GM21619 (cell line): Measurements from ENCODE around the gene MTFR1L.

ENCODE experiments used
- ATAC-seq: cut with Tn5 transposase; IDR thresholded peaks from one replicate; pipeline ENCODE4 v1.9.1; 2021; ENCODE audit not compliant: unreplicated experiment

The MTFR1L gene

DNA sequence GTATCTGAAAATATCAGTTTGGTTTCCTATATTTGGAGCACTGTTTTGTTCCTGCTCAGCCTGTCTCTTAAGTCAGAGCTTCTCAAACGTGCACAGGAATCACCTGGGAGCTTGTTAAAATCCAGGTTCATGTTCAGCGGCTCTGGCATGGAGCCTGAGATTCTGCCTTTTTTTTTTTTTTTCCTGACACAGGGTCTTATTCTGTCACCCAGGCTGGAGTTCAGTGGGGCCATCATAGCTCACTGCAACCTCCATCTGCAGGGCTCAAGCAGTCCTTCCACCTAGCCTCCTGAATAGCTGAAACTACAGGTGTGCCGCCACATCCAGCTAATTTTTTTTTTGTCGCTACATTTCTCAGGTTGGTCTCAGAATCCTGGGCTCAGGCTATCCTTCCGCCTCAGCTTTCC lies 32.0 kb upstream of the MTFR1L start:
- ATAC-seq: no peak

DNA sequence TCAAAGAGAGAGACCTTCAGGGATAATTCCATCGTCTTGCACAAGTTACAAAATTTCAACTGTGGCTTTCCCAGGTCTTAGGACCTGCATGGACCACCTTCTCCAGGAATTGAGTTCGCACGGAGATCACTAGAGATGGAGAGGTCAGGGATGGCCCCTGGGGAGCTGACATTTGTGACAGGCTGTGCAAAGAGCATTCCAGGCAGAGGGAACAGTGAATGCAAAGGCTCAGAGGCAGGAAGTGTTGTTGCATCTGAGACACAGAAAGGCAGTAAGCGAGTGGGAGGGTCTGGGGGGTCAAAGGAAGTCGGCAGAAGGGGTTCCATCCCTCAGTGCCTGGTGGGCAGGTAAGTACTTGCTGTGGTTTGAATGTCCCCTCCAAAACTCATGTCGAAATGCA lies 29.3 kb upstream of the MTFR1L start:
- no peak for ATAC-seq

DNA sequence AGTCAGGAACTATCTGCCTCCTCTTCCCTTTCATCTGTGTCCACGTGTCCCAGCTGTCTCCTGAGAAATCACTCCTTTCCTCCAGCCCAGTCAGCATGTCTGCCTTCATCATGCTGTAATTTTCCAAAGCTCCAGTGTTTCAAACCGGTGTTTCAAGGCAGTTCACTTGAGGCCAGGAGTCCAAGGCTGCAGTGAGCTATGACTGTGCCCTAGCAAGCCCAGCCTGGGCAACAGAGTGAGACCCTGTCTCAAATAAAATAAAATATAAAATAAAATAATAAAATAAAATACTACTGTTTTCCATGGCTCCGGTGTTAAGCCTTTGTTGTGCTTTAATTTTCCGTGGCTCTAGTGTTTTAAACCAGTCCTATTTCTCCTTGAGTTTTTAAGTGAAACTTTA lies 27.6 kb upstream of the MTFR1L start:
- ATAC-seq: no peak

DNA sequence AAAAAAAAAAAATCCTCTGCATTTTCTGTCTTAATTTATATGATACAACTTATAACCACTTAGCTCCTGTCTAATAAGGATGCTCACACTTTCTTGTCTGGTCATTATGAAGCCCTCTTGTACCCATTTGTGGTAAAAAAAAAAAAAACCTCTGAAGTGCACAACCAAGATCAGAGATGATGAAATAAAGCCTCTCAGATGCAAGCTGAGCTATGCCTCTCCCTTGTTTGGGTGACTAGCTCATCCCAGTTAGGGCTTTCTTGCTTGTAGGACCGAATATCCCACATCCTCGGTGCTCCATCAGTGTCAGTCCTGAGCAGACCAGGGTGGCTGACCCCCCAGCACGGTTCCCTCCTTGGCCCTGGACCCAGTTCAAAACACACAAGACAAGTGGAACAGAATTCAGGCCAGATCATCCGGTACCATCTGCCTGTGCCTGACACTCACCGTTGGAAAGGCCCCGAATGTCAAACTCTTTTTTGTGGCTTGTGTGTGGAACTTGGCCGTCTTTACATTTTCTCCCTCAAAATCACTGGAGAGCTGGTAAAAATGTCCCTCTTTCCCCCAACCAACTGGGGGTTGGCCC lies 26.1 kb upstream of the MTFR1L start:
- no peak for ATAC-seq

DNA sequence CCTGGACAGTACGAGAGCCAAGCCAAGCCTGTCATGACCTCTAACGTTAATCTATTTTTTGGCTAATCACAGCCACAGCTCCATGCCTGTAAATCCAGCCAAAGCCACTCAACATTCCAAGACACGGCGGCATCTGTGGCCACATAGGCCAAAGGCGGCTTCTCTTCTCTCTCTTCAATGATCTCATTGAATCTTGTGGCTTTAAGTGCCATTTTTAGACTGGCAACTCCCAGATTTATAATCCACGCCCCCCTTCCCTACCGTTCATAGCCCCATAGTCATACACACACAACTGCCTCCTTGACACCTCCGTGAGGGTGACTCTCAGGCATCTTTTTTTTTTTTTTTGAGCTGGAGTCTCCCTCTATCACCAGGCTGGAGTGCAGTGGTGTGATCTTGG lies 25.4 kb upstream of the MTFR1L start:
- no peak for ATAC-seq

DNA sequence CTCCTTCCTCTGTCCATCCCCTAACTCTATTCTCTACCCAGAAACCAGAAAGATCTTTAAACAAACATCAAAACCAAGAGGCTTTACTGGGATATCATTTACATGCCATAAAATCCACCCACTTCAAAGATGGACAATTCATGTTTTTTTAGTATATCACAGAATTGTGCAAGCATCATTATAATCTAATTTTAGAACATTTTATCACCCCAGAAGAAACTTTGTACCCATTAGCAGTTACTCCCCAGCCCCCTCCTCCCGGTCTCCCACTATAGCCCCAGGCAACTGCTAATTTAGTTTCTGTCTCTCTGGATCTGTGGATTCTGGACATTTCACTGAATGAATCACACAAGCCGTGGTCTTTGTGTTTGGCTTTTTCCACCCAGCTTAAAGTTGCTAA lies 24.5 kb upstream of the MTFR1L start:
- no peak for ATAC-seq

DNA sequence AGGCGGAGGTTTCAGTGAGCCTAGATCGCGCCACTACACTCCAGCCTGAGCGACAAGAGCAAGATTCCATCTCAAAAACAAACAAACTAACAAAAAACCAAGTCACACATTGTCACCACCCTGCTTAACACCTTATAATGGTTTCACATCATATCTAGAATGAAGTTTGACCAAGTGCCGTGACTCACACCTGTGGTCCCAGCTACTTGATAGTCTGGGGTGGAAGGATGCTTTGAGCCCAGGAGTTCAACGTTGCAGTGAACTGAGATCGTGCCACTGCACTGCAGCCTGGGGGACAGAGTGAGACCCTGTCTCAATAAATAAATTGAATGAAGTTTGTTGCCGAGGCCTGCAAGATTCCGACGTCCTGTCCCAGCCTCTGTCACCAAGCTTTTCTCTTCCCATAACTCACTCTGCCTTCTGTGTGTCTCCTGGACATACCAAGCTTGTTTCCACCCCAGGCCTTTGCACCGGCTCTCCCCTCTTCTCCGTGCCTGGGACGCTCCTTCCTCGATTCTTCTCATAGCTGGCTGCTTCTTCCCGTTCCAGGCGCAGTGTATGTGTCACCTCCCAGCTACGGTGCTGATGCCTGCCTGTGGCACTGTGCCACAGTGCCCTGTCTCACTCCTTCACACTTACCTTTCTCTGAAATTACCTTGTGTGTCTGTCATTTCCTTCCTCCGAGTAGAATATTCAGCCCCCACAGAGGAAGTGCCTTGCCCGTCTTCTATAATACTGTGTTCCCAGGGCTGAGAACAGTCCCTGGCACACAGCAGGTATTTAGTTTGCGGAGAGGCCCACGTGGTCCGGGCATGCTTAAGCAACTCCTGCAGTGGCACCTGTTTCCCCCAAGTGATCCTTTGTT lies 23.6 kb upstream of the MTFR1L start:
- no peak for ATAC-seq

DNA sequence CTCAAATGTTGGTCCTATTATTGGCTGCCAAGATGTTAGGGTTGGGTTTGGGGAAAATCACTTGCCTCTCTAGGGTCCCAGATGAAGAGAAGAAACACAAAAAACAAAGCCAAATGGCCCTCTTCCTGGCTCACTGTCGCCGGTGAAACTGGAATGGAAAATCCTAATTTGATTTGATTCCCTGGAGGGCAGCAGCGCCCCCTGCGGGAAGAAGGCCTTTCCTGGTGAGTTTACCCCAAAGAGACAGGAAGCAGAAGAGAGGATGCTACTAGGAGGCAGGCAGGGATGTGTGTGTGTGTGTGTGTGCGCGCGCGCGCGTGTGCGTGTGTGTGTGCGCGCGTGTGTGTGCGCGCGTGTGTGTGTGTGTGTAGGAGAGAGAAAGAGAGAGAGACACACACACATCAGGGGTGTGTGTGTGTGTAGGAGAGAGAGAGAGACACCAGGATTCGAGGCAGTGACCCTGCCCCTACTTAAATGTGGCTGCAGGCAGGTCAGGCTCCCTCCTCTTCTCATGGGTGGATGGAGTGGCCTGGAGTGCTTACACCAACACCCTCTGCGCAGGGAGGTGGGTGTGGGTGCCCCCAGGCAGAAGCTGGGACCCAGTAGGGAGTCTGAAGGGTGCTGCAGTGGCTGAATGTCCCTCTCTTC lies 22.8 kb upstream of the MTFR1L start:
- ATAC-seq: no peak

DNA sequence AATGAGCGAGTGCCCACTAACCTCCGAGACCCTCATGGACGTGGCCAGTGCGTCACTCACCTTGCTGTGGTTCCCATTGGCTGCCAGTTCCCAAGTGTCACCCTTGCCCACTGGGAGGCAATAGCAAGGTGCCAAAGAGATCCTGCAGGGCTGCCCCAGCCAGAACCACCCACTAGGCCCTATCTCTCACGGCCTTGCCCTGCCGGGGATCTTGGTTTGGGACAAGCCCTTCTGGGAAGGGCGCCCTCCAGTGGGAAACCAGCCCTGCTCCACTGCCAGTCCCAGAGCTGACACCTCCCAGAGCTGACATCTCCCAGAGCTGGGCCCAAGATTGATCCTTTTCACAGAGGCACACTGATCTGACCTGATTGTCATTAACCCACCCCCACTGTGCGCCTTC lies 21.8 kb upstream of the MTFR1L start:
- no peak for ATAC-seq

DNA sequence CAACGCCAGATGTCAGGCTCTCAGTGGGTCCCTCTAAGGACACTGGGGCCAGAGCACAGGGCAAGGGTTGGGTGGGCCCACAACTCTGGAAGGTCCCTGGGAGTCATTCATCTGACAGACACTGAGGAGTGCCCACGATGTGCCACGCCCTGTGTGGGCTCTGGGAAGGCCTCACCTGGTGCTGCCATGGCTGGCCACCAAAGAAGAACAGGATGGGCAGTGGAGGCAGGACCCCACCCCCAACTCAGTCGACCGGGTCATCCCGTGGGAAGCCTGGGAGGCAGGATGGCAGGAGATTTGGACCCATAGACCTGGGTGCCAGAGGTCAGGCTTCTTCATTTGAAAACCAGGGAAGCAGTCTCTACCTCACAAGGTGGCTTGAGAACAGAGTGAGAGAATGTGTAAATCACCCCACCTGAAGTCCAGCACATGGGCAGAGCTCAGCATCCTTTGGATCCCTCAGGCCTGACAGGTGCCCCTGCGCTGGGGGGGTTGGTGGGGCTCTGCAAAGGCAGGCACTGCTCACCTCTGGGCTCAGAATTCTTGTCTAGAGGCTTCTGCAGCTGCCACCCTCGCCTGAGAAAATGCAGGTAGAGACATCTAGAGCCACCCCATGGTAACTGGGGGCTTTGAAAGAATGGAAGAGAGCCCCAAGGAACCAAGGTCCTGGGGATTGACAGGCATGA lies 20.9 kb upstream of the MTFR1L start:
- no peak for ATAC-seq

DNA sequence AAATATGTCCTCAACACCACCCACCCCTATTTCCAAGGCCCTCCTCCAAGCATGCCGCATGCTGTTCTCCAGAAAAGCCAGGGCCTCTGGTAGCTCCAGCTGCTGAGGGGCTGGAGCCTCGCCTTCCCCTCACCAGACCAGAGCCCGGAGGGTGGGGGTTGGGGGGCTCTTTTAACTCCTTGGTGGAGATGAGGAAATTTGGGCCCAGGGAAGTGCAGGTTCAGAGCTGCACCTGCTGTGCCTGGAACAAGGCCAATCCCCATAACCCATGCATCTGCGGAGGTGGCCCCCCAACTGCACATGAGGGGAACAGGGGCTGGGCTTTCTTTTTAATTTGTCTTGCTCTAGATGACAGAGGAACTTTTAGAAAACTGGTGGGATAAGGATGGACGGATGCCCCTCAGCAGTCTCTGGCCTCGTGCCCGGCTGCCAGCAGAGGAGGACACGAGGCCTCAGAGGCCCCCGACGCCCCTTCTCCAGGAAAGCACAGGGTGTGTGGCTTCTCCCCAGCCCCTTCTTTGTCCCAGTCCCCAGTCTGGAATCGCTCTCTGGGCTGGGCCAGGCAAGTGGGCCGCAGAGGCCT lies 20.3 kb upstream of the MTFR1L start:
- no peak for ATAC-seq

DNA sequence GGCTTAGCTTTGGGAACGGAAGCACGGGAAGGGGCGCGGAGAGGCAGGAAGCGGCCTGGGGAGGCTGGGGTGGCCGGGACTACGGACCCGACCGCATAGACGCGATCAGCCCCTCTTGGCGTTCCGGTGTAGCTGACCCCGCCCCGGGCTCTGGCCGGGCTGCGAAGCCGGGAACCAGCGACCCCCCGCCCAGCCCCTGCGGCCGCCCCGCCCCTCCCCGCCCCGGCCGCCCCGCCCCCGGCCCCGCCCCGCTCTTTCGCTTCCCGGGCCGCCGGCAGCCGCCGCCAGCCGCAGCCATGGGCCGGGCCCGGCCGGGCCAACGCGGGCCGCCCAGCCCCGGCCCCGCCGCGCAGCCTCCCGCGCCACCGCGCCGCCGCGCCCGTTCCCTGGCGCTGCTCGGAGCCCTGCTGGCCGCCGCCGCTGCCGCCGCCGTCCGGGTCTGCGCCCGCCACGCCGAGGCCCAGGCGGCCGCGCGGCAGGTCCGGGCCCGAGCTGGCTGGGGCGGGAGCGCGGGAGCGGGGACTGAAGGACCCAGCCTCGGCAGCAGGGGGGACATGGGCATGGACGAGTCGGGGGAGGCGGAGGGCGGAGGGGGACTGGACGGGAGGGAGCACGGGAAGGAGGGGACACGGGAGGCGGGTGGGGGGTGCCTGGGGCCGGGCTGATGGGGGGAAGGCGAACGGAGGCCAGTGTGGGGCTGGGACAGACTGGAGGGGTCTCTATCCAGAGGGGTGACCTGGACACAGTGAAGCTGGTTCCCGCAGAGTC lies 19.6 kb upstream of the MTFR1L start, which contains the start of gene SELENON:
Gene SELENON (plus strand): TSS at position 259 of the 768 bp plus-strand sequence. CDS start 38 bp downstream, at position 297.
- ATAC-seq: no peak

DNA sequence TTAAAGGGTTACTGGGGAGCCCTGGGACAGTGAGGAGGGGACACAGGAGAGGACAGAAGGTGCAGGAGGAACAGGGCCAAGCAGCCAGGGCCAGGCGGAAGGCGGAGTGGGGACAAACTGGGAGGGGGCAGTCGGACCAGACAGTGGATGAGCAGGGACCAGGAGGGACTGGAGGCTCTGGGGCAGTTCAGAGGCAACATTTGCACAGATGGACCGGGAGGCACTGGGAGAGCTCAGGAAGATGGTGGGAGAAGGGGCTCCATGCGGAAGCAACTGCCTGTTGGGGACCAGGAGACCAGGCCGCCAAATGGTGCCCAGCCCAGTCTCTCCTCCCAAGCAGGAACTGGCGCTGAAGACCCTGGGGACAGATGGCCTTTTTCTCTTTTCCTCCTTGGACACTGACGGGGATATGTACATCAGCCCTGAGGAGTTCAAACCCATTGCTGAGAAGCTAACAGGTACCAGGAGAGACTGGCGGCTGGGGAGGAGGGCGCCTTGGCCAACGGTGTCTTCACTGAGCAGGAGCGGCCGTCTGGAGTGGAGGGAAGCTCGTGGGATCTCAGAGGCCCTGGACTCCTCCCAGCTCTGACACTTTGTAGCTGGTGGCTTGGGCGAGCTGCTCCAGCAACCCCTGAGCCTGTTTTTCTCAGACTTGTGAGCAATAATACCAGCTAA lies 18.9 kb upstream of the MTFR1L start:
- ATAC-seq: no peak

DNA sequence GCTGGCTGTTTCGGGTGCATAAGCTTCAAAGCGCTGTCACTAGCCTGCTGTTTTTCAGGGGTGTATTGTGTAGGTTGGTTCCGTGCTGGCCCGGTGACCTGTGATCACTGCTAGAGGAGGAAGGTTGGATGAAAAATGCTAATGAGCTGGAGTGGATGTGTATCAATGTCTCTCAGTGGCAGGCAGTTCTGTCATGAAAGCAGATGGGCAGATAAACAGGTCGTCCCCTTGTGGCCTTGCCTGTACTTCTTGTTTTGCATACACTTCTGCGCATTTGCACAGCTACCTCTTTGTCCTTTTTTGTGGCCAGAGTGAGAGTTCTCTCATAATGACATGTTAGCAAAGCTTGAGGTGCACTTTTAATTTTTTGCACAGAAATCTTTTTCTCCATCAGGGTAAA lies 16.8 kb upstream of the MTFR1L start:
- no peak for ATAC-seq

DNA sequence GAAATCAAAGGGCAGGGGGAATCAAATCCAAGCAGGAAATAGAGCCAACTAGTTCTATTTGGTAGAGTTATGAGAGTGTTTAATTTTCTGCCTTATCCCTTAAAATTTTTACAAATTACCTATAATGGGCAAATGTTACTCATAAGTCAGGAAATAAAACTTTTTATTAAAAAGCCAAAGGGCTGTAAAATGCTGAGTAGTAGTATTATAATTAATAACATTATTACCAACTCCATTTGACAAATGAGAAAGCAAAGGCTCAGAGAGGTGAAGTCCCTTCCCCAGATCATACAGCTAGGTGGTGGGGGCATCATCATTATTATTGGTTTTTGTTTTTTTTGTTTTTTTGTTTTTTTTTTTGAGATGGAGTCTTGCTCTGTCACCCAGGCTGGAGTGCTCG lies 16.4 kb upstream of the MTFR1L start:
- no peak for ATAC-seq

DNA sequence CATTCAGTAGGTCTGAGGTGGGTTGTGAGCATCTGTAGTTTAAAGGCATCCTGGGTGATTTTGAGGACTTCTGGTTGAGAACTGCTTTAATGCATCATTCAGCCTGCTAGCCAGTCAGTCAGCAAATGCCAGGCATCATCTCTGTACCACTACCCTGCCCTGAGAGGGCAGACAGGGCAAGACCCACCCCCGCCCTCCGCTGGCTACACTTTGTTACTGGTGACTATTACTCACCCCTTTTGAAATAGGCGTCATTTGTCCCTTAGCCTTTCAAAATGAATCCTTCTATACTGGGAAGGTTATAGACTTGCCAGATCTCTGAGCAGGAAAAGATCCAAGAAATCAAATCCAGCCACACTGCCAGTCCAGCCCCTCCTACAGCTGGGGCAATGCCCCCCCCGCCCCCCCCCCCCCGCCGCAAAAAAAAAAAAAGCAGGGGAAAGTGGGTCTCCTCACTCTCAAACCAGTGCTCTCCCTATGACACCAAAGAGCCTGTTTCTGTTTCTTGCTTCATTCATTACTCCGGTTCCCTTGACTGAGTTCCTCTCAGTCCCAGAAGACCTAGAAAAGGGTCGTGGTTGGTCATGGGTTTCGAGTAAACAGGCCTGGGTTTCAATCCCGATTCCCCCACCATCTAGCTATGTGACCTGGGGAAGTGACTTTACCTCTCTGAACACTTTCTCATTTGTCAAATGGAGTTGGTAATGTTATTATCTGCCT lies 15.3 kb upstream of the MTFR1L start:
- ATAC-seq: peak; percentile 66

DNA sequence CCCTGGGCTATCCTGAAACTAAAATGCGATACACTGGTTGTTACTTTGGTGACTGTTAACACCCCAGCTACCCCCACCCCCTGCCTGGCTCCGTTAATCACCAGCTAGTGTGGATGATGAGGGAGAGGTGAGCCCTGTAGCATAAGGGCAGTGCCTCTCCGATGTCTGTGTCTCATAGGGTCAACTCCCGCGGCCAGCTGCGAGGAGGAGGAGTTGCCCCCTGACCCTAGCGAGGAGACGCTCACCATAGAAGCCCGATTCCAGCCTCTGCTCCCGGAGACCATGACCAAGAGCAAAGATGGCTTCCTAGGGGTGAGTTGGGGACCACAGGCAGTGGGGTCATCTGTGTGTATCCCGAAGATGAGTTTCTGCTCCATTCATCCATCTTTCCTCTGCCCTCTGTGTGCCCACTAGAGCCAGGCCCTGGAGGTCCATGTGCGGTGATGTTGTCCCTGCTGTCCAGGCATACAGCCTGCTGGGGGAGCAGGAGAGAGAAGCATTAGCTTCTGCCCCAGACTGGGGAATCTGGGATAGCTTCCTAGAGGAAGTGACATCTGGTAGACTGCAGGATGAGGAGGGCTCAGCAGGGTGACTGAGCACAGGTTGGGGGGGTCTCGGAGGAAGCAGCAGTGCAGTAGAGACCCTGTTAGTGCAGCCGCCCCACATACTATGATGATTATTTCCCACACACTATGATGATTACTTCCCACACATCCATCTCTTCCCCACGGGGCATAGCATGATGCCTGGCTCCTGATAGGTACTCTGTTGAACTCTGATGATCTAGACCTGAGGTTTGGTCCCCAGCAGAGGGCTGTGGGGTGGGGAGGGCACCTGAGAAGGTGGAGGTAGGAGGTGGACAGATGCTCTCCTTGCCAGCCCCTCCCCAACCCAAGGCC lies 14.5 kb upstream of the MTFR1L start:
- ATAC-seq: no peak

DNA sequence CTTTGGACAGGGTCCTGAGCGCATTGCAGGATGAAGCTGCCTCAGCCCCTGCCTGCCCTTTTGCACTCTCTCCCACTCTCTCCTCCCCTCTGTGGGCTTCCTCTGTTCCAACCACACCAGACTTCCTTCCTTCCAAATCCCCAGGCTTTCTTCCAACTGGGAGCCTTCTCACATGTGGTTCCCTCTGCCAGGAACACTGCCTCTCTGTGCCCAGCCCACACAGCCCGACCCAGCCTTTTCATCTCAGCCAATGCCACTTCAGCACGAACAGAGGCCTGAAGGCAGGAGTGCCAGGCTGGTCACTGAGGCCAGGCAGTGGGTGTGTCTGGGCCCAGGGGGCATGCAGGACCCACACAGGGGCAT lies 13.9 kb upstream of the MTFR1L start:
- no peak for ATAC-seq
